Upper lobe of right lung (tissue), 1 donor: ENCODE measurements around the gene OSBPL8. TPM values are rescaled to one million over a fixed set of nuclear protein-coding genes. Genes with fewer than 3 reads are reported as not detected.

Source experiments
- ATAC-seq: fragments of 200-7000 bp; cut with Tn5 transposase; one replicate; pipeline ENCODE4 v1.9.1; 2020; ENCODE audit warnings: mild to moderate bottlenecking, moderate library complexity
- DNase-seq: peaks from one replicate; pipeline ENCODE4 v3.0.0-alpha.2; 2020
- H3K27ac ChIP-seq: fragments of 200-600 bp; one replicate; pipeline ENCODE4 v1.8.0; 2022
- H3K27me3 ChIP-seq: fragments of 200-600 bp; one replicate; pipeline ENCODE4 v1.8.0; 2022; ENCODE audit warnings: mild to moderate bottlenecking
- H3K36me3 ChIP-seq: fragments of 200-600 bp; one replicate; pipeline ENCODE4 v1.8.0; 2022
- H3K4me1 ChIP-seq: fragments of 200-600 bp; one replicate; pipeline ENCODE4 v1.8.0; 2022
- H3K4me3 ChIP-seq: fragments of 200-600 bp; one replicate; pipeline ENCODE4 v1.8.0; 2022; ENCODE audit warnings: mild to moderate bottlenecking
- H3K9me3 ChIP-seq: fragments of 200-600 bp; one replicate; pipeline ENCODE4 v1.8.0; 2022
- intact Hi-C: fragments of 100-400 bp; cut with DNase I; formaldehyde crosslinking; loops from one replicate; pipeline ENCODE4 v1.11.0; 2022
- total RNA-seq: library from RNA; stranded (reverse); fragmentation: NEBNext Ultra II Directional; extraction: Animal tissue kit (Norgen Biotek cat#: 25700); gene quantifications from one replicate; pipeline ENCODE4 v1.2.1, GENCODE V29; 2021
- TF ChIP-seq, protein P1 (sequence below): fragments of 200-600 bp; IDR thresholded peaks from one replicate; pipeline ENCODE4 v1.8.0; 2022; ENCODE audit warnings: antibody characterized with exemption
- donor health status: DM: no; HTN: yes; CAD: no; lungs with severe emphysema.

Gene OSBPL8
- total RNA-seq, 1 donor from 2014 or later = 97.3 TPM

DNA sequence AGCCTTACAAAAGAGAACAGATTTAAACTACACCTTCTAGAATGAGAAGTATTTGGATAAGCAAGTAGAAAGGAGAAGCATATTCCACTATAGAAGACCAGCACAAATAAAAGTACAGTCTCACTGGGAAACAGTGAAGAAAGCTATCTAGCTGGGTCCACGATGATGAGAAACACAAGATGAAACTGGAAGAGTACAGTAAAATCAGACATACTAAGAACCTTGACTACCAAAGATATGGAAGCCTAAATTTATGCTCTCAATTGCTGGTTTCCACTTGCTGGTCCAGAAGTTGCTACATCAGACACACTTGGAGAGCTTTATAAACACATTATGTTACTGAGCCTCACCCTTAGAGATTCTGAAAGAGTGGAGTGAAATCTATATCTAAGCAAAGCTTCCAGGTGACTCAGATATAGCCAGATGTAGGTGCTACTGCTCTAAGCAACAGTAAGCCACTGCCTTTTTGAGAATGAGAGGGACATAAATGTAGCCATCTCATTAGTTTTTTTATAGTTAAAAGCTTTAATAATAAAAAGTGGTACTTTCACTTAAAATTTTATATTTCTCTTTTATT is 115.1 kb downstream of the OSBPL8 start:
- intact Hi-C loops = no loop called here
- TF ChIP-seq, protein P1, sequence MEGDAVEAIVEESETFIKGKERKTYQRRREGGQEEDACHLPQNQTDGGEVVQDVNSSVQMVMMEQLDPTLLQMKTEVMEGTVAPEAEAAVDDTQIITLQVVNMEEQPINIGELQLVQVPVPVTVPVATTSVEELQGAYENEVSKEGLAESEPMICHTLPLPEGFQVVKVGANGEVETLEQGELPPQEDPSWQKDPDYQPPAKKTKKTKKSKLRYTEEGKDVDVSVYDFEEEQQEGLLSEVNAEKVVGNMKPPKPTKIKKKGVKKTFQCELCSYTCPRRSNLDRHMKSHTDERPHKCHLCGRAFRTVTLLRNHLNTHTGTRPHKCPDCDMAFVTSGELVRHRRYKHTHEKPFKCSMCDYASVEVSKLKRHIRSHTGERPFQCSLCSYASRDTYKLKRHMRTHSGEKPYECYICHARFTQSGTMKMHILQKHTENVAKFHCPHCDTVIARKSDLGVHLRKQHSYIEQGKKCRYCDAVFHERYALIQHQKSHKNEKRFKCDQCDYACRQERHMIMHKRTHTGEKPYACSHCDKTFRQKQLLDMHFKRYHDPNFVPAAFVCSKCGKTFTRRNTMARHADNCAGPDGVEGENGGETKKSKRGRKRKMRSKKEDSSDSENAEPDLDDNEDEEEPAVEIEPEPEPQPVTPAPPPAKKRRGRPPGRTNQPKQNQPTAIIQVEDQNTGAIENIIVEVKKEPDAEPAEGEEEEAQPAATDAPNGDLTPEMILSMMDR = no peak
- Histone ChIP-seq H3K27ac (no peak overlapping the region), H3K9me3 (no peaks in the 10 kb centered on the region), H3K4me3 (no peak overlapping the region), H3K36me3 (no peaks in the 10 kb centered on the region), H3K4me1 (peaks cover 5% of the 10 kb centered on the region), H3K27me3 (no peaks in the 10 kb centered on the region)
- DNase-seq (no peak), ATAC-seq (no peak)

DNA sequence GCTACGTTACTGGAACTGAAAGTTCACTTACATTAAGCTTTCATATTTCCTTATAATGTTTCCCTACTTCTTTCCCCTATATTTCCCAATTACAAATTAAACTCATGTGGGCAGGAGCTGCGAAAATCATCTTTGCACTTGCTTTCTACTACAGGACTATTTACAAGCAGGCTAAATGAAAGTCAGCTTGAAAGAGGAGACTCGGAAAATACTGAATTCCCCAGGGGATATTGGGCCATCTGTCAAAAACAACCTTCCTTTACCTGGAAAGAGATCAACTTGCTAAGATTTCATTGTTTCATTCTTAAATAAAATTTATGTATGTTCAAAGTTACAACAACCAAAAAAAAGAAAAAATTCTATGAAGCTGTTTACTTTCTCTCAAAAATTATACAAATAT is 118.6 kb downstream of the OSBPL8 start:
- DNase-seq = no peak
- TF ChIP-seq, protein P1 = no peak
- no peak for ATAC-seq

DNA sequence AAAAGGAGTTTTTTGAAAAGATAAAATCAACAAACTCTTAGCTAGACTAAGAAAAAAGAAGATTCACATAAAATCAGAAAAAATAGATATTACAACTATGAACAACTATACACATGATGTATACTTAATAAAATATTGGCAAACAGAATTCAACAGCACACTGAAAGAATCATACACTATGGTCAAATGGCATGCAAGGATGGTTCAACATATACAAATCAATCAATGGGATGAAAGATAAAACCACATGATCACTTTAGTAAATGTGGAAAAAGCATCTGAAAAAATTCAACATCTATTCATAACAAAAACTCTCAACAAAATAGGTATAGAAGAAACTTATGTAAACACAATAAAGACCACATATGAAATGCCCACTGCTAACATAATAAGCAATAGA is 126.8 kb downstream of the OSBPL8 start:
- Histone ChIP-seq H3K4me1 (no peaks in the 10 kb centered on the region), H3K4me3 (no peak overlapping the region), H3K27me3 (no peaks in the 10 kb centered on the region), H3K9me3 (peaks cover 4% of the 10 kb centered on the region), H3K36me3 (no peaks in the 10 kb centered on the region), H3K27ac (no peak overlapping the region)
- intact Hi-C loops = no loop called here
- ATAC-seq (no peak), DNase-seq (no peak)
- TF ChIP-seq, protein P1 = no peak

More for the DNA sequence above, 118.6 kb downstream of the OSBPL8 start:
- peaks cover 5% of the 10 kb centered on the region for H3K4me1 ChIP-seq
- no peak overlapping the region for H3K27ac ChIP-seq
- H3K4me3 ChIP-seq = no peak overlapping the region
- H3K36me3 ChIP-seq = no peaks in the 10 kb centered on the region
- no peaks in the 10 kb centered on the region for H3K27me3 ChIP-seq
- no peaks in the 10 kb centered on the region for H3K9me3 ChIP-seq
- intact Hi-C loops = no loop called here

DNA sequence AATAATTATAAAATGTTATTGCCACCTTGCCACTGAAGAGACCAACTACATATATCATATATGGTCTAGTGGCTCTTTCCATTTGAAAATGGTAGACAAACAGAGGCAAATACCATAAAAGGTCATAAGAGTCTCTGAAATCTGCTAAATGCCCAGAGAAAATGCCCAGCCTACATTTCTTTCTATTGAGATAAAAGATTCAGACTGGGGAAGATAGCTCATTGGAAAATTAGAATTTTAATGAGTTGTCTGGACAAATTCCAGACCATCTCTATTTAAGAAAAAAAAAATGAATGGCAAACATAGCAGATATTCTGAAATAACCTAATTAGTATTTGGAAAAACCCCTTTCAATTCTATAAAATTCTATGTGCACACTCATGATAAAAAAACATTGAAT is 131.5 kb downstream of the OSBPL8 start:
- Histone ChIP-seq H3K4me1 (no peaks in the 10 kb centered on the region), H3K27me3 (no peaks in the 10 kb centered on the region), H3K4me3 (no peak overlapping the region), H3K36me3 (no peaks in the 10 kb centered on the region), H3K9me3 (peaks cover 16% of the 10 kb centered on the region), H3K27ac (no peak overlapping the region)
- DNase-seq (no peak), ATAC-seq (no peak)
- intact Hi-C loops = no loop called here
- TF ChIP-seq, protein P1 = no peak

DNA sequence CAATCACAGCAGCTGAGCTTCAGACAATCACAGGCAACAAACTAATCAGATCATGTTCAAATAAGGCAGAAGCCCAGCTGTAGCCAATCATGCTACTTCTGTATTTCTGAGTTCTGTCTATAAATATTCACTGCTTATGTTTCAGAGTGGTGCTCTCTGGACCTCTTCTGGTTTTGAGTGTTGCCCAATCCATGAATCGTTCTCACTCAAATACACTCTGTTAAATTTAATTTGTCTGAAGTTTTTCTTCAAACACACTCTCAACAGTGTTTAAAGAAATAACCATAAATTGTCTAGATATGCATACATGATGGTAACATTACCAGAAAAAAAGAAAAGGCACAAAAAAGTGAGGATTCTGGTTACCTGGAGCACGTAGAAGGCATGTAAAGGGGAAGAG is 133.4 kb downstream of the OSBPL8 start:
- DNase-seq (no peak), ATAC-seq (no peak)
- no peaks in the 10 kb centered on the region for H3K4me1 ChIP-seq
- H3K36me3 ChIP-seq = no peaks in the 10 kb centered on the region
- H3K27me3 ChIP-seq = no peaks in the 10 kb centered on the region
- TF ChIP-seq, protein P1 = no peak
- H3K9me3 ChIP-seq = peaks cover 16% of the 10 kb centered on the region
- intact Hi-C loops = no loop called here
- no peak overlapping the region for H3K27ac ChIP-seq
- no peak overlapping the region for H3K4me3 ChIP-seq

DNA sequence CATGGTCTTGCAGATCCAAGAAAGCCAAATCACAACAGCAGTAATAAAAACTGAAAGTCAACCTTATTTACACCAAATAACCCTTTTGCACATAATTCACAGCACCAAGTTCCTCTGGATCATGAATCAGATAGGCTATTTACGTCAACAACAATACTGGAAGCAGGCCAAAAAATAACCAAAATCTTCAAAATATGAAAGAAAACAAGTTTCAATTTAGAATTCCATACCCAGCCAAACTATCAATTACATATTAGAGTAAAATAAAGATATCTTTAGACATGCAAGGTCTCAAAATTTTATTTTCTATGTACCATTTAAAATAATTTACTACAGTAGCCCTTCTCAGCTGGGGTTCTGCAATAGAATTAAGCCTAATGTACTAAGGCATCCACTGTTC is 134.6 kb downstream of the OSBPL8 start:
- Histone ChIP-seq H3K27me3 (no peaks in the 10 kb centered on the region), H3K4me3 (no peak overlapping the region), H3K4me1 (no peaks in the 10 kb centered on the region), H3K36me3 (no peaks in the 10 kb centered on the region), H3K9me3 (peaks cover 16% of the 10 kb centered on the region), H3K27ac (no peak overlapping the region)
- intact Hi-C loops = no loop called here
- DNase-seq = no peak
- TF ChIP-seq, protein P1 = no peak
- no peak for ATAC-seq
